Fibroblast of skin of abdomen (primary cell): Measurements from ENCODE around the gene PDGFA.
A peak's percentile ranks its signal among the peaks of the same experiment; 100 is the strongest.
"Not testable (repeated sequence)": the region's sequence is repeated elsewhere in the genome, so short reads cannot be mapped to it uniquely, and the experiment has no call there.

Source experiments
- DNase-seq: peaks from one replicate; pipeline ENCODE4 v3.0.0-alpha.2; 2013

Gene PDGFA

DNA sequence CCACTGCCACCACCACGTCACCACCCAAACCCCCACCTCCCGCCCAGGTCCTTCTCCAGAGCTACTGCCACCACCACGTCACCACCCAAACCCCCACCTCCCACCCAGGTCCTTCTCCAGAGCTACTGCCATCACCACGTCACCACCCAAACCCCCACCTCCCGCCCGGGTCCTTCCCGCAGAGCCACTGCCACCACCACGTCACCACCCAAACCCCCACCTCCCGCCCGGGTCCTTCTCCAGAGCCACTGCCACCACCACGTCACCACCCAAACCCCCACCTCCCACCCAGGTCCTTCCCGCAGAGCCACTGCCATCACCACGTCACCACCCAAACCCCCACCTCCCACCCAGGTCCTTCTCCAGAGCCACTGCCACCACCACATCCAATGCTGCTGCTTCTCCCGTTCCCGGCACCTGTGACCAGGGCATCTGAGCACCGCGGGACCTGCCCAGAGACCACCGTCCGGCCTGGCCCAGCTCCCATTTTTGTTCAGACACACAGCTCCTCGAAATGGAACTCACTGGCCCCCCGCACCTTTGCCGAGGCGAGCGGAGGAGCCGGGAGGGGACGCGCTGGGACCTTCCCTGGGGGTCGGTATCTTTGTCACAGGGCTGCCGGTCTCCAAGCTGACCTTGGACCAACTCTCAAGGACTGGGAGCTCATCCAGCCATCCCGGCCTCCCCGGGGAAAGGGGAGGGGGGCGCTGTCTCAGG, 32.7 kb upstream of the PDGFA start:
- not testable (repeated sequence) for DNase-seq

DNA sequence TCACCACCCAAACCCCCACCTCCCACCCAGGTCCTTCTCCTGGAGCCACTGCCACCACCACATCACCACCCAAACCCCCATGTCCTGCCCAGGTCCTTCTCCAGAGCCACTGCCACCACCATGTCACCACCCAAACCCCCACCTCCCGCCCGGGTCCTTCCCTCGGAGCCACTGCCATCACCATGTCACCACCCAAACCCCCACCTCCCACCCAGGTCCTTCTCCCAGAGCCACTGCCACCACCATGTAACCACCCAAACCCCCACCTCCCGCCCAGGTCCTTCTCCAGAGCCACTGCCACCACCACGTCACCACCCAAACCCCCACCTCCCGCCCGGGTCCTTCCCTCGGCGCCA, 31.9 kb upstream of the PDGFA start:
- not testable (repeated sequence) for DNase-seq

DNA sequence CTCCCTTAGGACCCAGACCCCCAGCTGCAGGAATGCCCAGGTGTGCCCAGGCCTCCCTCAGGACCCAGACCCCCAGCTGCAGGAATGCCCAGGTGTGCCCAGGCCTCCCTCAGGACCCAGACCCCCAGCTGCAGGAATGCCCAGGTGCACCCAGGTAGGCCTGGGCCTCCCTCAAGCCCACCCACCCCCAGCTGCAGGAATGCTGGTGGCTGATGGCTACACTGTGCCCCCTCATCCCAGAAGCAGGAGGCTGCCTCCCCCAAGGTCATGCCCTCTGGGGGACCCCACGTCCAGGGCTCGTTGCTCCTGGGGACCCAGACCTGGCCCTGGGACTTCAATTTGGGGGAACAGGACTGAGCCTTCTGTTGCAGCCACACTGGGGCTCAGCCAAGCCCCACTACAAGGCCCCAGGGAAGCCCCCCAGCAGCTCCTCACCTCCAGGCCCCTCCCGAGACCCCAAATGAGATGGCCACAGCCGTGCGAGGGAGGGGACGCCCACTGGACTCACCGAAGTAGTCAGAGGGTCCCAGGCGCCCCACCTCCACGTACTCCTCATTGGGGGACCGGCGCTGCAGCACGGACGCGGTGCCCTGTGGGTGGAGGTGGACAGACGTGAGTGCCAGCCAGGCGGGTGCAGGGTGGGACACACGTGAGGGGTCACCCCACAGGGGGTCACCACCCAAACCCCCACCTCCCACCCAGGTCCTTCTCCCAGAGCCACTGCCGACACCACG, 31.4 kb upstream of the PDGFA start:
- DNase-seq, result no peak

- DNase-seq, result no peak
Observed at GRCh38 chr7:549891-550625, 30.4 kb upstream of the PDGFA start.

GRCh38 chr7:549066-549890, 29.6 kb upstream of the PDGFA start:
- no peak for DNase-seq

- DNase-seq, result no peak
Observed at GRCh38 chr7:548401-548800, 28.8 kb upstream of the PDGFA start.

- no peak for DNase-seq
Observed at GRCh38 chr7:545470-545869, 25.8 kb upstream of the PDGFA start.

- DNase-seq, result no peak
Observed at GRCh38 chr7:544338-545221, 24.9 kb upstream of the PDGFA start.

DNA sequence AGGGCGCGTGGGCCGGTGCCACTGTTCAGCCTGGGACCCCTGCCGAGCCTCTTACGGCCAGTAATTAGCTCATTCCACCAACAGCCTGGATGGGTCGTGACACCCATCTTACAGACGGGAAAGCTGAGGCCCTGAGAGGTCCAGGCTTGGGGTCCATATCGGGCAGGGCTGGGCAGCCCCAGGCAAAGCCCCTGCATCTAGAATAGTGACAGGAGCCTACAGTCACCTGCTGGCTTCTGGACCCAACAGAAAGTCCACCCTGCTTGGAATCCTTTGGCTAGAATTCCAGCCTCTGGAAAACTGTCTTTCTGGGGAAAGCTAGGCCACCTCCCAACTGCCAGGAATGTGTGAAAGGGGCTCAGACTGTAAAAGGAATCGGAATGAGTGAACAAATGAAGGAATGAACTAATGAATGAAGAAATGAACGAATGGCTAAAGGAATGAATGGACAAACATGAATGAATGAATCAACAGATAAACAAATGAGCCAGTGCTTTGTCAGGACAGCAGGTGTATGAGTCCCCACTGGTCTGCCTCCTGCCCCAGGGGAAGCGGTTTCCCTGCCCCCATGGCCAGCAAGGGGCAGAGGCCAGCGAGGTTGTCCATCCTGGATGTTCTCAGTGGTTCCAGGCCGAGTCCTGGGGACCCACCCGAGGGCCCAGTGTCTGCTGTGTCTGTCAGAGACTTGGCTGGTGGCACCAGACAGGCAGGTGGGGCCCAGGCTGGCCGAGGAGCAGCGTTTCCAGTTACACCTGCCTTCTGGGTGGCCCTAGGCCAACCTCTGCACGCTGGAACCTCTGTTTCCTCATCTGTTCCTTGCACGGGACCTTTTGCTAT, 24.1 kb upstream of the PDGFA start:
- no peak for DNase-seq

DNA sequence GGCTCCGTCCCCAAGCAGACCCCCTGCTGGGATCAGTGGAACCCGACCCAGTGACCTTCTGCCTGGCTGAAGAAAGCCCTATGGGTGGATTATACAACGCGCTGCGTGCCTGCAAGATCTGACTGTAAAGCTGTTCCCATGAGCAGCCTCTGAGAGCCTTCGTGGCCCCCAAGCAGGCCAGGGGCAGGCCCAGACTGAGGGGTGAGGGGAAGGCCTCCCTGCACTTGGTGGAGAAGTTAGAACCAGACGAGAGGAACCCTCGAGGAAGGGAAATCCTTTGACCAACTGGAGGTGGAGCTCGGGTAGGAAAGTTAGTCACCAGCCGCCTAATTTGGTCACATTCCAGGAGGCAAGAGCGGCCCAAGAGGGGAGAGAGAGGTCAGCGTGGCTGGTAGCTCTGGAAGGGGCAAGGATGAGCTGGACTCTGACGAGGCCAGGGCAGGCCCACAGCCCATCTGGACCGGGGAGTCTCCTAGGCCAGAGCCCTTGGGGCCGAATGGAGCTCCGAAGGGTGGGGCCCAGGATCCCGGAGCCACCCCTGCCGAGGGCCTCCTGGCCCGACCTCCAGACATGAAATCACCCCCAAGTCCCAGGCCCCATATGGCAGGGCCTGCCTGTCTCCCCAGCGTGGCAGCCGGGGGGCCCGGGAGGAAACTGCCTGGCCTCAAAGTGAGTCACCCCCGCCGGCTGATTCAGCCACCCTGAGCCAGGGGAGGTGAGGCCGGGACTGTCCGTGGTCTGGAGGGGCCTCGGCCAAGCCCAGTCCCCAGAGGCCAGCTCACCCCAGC, 23.3 kb upstream of the PDGFA start:
- peak; percentile 88 for DNase-seq

DNA sequence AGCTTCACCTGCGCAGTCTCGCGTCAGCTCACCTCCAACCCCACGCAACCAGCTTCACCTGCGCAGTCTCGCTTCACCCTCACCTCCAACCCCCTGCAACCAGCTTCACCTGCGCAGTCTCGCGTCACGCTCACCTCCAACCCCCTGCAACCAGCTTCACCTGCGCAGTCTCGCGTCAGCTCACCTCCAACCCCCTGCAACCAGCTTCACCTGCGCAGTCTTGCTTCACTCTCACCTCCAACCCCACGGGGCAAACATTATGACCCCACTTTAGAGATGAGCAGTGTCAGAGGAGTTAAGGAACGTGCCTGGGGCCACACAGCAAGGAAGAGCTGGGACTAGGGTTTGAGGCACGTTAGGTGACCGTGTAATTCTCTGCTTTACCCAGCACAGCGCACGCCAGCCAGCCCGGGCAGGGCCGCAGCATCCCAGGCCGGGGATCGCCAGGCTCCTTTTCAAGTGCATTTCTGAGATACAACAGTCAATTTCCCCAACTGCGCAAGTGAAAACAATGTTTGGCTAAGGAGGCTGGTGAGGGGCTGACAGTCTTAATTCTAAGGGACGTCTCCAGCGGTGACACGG, 22.6 kb upstream of the PDGFA start:
- DNase-seq, result no peak

DNA sequence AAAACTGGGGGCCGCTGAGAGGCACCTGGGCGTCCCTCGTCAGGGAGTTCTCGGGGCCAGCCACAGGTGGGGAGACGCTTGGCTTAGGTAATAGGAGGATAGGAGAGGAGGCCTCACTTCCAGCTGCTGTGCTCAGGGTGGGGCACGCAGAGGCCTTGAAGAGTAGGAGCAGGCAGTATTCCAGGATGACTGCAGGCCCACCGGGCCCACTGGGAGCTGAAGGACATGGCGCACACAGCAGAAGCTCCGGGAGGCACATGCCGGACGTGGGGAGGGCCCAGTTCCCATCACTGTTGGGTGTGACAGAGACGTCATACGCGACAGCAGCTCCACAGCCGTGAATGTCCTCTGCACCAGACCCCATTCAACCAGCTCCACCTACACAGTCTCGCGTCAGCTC, 22.0 kb upstream of the PDGFA start:
- no peak for DNase-seq

GRCh38 chr7:540997-541396, 21.4 kb upstream of the PDGFA start:
- DNase-seq, result no peak

DNA sequence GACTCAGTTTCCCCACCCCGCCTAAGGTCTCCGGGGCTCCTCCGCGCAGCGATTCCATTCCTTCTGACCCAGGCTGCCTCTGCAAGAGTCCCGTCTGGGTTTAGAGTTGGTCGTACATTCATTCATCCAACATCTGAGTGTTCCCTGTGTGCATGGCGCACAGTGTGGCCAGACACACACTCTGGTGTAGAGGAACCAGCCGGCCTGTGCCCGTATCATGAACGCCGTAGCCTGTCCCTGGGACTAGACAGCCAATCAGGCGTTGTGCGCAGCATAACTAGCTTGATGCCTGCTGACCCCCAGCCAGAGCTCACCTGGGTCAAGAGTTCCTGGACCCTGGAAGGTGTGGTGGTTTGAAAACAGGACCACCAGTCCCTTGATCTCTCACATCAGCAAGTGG, 20.9 kb upstream of the PDGFA start:
- no peak for DNase-seq

- DNase-seq, result peak; percentile 77
Observed at GRCh38 chr7:539731-540411, 20.2 kb upstream of the PDGFA start.

DNA sequence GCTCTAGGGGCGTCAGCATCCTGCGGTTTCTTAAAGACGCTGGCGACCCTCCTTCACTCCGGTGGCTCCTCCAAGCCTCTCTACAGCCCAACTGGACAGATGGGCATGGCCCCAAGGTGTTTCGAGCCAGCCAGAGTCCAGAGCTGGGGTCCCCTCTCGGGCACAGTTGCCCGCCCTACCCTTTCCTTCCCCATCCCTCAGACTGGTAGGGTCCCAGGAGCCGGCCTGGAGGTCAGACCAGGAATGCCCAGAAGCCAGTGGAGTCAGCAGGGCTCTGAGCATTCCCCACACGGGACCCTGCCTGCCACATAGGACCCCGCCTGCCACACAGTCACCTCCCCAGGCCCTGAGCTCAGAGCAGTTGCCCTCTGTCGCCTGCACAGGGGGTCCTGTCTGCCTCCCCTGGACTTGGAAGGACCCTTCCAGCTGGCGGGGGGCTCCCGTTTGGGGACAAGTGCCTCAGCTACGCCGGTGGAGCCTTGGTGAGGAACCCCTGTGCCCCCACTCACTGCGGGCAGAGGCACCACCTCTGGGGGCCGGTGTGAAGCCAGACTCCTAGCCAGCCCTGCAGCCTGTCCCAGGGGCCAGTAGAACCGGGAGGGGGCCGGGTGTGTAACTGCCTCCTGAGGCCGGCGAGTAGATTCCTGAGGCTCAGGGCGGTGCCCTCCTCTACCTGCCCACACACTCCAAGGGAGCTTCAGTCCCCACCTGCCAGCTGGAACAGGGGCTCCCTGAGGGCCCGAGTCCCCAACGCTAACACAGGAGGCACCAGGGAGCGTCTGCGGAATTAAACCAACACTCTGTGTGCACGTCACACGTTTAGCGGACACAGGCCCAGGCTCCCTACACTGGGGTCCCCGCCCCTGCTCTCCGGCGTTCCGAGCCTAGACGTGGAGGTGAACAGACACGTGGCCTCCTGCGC, 19.4 kb upstream of the PDGFA start:
- no peak for DNase-seq

DNA sequence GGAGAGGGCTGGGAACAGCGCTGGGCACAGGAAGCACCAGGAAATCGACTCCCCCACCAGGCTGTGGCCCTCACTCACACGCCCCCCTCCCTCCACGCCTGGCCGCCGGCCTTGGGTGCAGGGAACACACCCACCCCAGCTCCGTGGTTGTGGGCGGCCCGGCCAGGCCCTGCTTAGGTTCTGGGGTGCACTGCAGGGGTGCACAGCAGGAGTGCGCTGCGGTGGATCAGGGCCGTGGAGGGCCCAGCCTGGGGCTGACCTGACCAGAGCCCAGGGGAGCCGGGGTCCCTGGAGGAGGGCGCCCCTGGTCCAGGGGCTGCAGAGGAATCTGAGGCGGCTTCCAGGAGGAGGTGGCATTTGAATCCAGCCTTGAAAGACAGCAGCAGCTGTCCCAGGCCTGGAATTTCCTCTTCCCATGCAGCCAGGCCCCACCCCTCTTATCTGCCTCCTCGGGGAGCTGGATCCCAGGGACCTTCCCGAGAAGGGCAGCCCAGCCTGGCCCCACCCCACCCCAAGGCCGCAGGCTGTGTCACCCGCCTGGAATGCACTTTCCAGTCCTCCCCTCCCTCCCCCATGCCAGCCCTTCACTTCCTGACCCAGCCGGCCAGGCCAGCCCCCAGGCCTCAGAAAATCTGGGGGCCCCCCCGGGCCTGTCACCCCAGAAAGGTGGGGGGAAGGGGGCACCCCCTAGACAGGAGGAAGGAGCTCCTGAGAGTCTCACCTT, 18.4 kb upstream of the PDGFA start:
- DNase-seq, result peak; percentile 93
